Stimulated activated CD8-positive, alpha-beta memory T cell treated with anti-CD3 and anti-CD28 coated beads, Interleukin-7, amount 100 ng/mL, for 1 hour (primary cell): ENCODE results near the gene PPHLN1.
"Not testable (repeated sequence)": the region's sequence is repeated elsewhere in the genome, so short reads cannot be mapped to it uniquely, and the experiment has no call there.

Experiments
- DNase-seq, 2 donors: peaks; one replicate each; pipeline ENCODE4 v3.0.0-alpha.2; 2020; ENCODE audit warnings: low read depth in 2 of 2

Gene PPHLN1

GRCh38 chr12:42322567-42322966 is 3.4 kb upstream of the PPHLN1 start:
- DNase-seq, result no peak

- no peak for DNase-seq
These were observed 2.1 kb upstream of the PPHLN1 start for GRCh38 chr12:42323856-42324255.

DNA sequence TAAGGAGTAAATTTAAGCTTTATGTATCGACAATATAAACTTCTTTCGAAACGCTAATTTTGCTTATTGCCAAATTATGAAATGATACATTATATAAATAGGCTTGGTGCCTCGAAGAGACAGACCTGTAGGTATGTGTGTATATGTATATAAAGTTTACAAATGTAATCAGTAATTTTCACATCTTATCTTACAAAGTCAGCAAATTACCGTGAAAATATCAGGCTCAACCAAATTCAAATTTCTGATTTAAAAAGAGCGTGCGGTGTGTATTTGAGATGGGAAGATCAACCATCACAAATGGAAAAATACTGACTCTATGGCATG is 678 bp upstream of the PPHLN1 start:
- no peak for DNase-seq

- DNase-seq, result no peak
These were observed 717 bp downstream of the PPHLN1 start for GRCh38 chr12:42326541-42327226.

- DNase-seq, result no peak
These were observed 1.2 kb downstream of the PPHLN1 start for GRCh38 chr12:42327227-42327590.

- not testable (repeated sequence) for DNase-seq
These were observed 4.1 kb downstream of the PPHLN1 start for GRCh38 chr12:42330097-42330496.

DNA sequence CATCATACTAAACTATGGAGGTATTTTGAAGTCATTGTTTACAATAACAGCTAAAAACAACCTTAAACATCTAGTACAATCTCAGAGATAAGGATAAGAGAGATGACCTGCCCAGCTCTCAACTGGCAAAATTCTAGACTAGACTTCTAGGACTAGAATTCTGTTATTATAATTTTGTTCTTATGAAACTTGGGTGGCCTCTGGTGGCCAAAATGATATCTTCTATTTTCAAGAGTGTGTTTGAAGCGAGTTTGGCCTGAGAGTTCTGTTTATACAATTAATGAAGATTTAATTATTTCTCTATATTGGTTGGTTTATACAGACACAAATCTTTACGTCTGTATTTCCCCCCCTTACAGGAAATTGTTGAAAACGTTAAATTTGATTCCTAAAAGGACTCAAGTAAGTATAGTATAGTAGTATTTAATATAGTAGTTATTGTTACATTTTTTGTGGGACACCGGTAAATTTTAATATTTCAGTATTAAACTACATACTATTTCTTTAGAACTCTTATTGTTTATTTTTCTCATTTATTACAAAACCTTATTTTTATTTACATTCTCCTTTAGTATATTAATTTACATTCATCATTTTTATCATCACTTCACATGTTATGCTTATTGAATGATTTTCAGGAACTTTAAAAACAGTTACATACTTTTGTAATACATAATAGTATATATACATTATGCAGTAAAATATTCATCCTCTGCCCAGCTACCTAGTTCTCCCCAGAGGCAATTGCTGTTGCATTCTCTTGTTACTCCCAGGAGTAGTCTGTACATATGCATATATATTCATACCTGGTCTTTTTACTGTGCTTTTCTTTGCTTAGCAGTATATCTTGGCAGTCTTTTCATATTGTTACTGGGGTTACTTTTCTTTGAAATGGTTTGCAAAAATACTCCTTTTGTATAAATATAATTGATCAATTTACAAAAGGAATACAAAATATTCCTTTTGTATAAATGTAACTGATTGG is 6.6 kb downstream of the PPHLN1 start:
- no peak for DNase-seq

DNA sequence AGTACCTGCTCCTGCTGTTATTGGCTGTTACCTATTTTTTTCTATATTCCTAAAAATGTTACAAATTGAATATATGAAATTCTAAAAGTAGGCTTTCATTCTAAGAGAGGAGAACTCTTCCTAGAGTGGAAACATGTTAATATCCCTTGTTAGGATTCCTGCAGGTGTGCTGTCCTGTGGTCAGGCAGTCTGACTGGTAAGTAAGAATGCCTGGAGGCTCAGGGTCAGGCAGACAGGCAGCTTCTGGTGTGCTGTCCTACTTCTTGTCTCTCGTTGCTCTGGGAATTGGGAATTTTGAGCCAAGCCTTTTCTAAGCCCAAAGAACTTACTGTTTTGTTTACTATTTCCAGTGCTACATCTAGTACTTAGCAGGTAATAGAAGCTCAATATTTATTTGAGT is 10.3 kb downstream of the PPHLN1 start:
- DNase-seq, result no peak

- no peak for DNase-seq
These were observed 12.3 kb downstream of the PPHLN1 start for GRCh38 chr12:42338280-42338679.

GRCh38 chr12:42342028-42342427 is 16.1 kb downstream of the PPHLN1 start:
- DNase-seq, result no peak

DNA sequence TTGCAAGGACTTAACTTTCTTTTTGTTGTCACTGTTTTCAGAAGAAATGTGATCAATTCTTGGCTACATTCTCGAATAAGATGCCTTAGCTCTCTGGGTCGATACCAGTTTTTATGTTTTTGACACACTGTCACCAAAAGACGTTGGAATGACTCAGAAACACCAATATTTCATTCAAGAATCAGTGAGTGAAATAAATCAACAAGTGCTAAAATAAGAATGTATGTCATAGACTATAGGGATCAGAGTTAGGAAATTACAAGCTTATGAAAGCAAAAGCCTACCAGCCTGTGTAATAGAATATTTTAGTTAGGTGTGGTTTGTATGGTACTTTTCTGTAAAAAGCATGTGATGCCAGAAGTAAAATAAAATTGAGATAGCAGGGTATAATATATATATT is 17.8 kb downstream of the PPHLN1 start:
- no peak for DNase-seq

DNA sequence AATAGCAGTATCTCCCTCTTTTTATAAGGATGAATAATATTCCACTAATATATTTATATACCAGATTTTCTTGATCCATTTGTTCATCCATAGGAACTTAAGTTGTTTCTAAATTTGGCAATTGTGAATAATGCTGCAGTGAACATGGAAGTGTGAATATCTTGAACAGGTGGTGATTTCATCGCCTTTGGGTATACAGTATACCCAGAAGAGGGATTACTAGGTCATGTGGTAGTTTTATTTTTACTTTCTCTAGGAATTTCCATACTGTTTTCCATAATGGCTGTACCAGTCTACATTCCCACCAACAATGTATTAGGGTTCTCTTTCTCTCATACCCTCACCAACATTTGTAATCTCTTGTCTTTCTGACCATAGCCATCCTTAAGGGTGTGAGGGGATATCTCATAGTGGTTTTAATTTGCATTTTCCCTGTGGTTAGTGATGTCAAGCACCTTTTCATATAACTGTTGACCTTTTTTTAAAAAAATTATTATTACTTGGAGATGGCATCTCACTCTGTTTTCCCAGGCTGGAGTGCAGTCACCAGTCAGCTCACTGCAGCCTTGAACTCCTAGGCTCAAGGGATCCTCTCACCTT is 20.5 kb downstream of the PPHLN1 start:
- DNase-seq, result no peak

DNA sequence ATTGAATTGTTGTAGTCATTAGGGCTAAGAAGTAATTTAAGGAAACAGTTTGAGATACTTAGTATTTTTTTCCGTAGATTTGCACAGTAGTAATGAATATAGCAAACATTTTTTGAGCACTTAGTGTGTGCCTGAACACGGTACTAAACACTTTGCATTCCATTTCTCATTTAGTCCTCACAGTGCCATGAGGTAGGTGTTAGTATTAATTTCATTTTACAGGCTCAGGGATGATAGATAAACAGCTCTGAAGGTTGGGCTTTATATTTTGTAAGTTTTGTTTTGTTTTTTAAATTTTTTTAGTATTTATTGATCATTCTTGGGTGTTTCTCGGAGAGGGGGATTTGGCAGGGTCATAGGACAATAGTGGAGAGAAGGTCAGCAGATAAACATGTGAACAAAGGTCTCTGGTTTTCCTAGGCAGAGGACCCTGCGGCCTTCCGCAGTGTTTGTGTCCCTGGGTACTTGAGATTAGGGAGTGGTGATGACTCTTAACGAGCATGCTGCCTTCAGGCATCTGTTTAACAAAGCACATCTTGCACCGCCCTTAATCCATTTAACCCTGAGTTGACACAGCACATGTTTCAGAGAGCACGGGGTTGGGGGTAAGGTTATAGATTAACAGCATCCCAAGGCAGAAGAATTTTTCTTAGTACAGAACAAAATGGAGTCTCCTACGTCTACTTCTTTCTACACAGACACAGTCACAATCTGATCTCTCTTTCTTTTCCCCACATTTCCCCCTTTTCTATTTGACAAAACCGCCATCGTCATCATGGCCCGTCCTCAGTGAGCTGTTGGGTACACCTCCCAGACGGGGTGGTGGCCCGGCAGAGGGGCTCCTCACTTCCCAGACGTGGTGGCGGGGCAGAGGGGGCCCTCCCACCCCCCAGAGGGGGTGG is 23.4 kb downstream of the PPHLN1 start:
- DNase-seq, result not testable (repeated sequence)

DNA sequence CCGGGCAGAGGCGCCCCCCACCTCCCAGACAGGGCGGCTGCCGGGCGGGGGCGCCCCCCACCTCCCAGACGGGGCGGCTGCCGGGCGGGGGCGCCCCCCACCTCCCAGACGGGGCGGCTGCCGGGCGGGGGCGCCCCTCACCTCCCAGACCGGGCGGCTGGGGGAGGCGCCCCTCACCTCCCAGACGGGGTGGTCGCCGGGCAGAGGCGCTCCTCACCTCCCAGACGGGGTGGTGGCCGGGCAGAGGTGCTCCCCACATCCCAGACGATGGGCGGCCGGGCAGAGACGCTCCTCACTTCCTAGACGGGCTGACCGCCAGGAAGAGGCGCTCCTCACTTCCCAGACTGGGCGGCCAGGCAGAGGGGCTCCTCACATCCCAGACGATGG is 24.0 kb downstream of the PPHLN1 start:
- not testable (repeated sequence) for DNase-seq

GRCh38 chr12:42356344-42356743 is 30.4 kb downstream of the PPHLN1 start:
- no peak for DNase-seq

- no peak for DNase-seq
These were observed 34.9 kb downstream of the PPHLN1 start for GRCh38 chr12:42360747-42361403.

DNA sequence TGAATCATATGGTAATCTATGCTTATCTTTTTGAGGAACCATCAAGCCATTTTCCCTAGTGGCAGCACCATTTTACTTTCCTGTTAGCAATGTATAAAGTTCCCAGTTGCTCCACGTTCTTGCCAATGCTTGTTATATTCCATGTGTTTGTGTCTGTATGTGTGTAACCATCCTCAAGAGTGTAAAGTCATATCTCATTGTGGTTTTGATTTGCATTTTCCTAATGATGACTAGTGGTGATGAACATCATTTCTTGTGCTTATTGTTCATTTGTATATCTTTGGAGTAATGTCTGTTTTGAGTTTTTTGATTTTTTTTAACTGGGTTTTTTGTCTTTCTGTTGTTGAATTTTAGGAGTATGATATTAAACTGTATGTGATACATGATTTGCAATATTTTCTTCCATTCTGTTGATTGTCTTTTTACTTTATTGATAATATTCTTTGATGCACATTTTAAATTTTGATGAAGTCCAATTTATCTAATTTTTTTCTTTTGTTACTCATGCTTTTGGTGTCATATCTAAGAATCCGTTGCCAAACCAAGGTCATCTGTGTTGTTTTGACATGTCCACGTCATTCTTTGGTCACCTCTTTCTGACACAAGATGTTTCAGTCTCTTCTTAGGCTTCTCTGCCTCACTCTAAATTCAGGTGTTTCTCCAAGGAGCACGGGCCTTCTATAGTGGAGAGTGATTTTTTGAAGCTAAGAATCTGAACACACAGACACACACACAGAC is 36.1 kb downstream of the PPHLN1 start:
- DNase-seq, result no peak

DNA sequence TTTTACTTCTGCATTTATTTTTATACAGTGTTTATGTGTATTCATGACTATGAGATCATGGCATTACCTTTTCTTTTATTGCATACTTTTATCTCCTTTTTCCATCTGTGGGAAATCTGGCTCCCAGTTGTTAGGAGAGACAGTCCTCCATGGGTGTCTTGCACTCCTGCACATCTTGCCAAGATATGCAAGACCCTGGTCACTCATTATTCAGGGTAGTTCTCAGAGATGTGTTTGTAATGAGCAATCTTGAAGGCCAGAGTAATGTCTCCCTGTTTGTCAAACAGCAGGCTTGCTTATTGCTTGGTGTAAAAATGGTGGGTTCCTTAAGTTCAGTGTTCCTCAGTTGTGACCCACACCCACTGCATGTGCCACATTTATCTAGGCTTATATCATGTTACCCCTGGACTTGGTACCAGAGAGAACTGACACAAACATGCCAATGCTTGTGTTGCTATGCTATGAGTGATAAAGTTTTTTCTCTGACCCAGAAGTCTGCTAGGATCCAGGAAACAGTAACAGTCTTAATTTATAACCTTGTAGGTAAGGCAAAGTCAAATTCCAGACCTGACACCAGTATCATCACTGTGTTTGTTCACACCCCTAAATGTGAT is 36.8 kb downstream of the PPHLN1 start:
- DNase-seq, result no peak

DNA sequence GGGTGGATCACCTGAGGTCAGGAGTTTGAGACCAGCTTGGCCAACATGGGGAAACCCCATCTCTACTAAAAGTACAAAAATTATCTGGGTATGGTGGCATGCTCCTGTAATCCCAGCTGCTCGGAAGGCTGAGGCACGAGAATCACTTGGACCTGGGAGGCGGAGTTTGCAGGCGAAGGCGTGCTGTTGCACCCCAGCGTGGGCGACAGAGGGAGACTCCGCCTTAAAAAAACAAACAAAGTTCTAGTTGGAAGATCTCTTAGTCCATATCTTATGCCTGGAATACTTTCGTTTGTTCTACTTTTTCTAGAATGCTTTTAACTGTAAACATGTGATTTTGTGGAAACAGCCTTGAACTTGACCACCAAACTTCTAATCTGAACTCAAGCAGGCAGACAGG is 38.7 kb downstream of the PPHLN1 start:
- DNase-seq, result no peak

DNA sequence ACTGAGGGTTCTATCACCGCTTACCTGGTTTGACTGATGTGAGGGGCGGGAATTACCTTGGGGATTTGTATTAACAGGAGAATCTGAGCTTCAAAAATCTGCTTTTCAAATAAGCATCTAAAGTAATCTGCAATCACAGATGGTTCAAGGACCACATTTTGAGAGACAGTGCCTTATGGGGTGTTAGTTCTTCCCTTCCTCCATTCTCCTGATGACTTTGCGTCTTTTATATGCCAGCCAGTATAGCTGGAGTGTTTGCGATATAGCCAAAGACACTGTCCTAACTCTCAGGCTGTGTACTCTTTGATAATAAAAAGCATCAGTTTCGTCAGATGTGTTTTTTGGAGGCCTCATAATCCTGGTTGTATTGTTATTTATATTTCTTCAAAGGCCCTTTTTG is 39.5 kb downstream of the PPHLN1 start:
- DNase-seq, result no peak
